ENCODE data around the gene PATJ. TPM values are rescaled to one million over a fixed set of nuclear protein-coding genes. Genes with fewer than 3 reads are reported as not detected.

The PATJ gene
- polyA plus RNA-seq, 1 experiment = 3.6 TPM

DNA sequence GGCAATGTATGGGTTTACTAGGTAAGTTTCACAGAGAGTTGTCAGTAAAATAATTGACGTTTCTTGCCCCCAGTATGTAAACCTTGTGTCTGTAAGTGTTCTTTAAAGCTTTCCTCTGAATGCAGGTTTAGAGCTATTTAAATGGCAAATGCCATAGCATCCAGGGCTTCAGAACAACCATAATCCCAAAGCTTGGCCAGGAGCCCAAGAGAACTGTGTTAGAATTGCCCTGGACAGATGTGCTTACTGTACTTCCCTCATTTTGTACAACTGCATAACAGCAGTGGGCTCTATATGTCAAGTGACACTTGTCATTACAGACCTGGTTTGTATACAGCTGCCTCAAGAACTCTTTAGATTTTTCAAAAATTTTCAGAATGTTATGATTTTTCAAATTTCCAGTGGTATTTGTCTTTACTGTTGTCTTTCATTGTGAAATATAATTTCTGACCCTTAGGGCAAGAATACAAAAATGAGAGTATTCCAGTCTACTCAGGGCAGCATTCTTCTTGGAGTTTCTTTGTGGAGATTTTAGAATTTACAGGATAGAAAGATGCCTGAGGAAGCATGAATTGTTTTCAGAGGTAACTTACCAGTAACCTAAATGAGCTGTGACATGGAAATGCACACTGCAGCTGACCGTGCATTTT is 315.5 kb downstream of the PATJ start:
- no peak for DNase-seq (ENCODE audit: low read depth, low spot score)
- Histone ChIP-seq H3K27ac (ENCODE audit: low read depth, low read length) (no peak overlapping the region), H3K4me3 (ENCODE audit: low read depth, low read length) (no peak overlapping the region), H3K9me3 (ENCODE audit: control insufficient read depth, insufficient read depth, low read length) (no peaks in the 10 kb centered on the region), H3K27me3 (ENCODE audit: control insufficient read depth, insufficient read depth, low read length) (no peaks in the 10 kb centered on the region)
- POLR2A ChIA-PET = no interaction called here
- TF ChIP-seq, protein P1, sequence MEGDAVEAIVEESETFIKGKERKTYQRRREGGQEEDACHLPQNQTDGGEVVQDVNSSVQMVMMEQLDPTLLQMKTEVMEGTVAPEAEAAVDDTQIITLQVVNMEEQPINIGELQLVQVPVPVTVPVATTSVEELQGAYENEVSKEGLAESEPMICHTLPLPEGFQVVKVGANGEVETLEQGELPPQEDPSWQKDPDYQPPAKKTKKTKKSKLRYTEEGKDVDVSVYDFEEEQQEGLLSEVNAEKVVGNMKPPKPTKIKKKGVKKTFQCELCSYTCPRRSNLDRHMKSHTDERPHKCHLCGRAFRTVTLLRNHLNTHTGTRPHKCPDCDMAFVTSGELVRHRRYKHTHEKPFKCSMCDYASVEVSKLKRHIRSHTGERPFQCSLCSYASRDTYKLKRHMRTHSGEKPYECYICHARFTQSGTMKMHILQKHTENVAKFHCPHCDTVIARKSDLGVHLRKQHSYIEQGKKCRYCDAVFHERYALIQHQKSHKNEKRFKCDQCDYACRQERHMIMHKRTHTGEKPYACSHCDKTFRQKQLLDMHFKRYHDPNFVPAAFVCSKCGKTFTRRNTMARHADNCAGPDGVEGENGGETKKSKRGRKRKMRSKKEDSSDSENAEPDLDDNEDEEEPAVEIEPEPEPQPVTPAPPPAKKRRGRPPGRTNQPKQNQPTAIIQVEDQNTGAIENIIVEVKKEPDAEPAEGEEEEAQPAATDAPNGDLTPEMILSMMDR (IDR thresholded peaks at IDR 0.05; ENCODE audit: low read depth, low read length) = no peak
- CTCF ChIA-PET = interaction anchor here (0.6 kb wide), 1 partner anchor 11 kb away, joined by 3 read pairs; no protein-coding TSS in a partner anchor

GRCh38 chr1:62058956-62059355 is 316.7 kb downstream of the PATJ start:
- no peak overlapping the region for H3K27ac ChIP-seq (ENCODE audit: low read depth, low read length)
- no peak for DNase-seq (ENCODE audit: low read depth, low spot score)
- H3K9me3 ChIP-seq (ENCODE audit: control insufficient read depth, insufficient read depth, low read length) = no peaks in the 10 kb centered on the region
- CTCF ChIA-PET = interaction anchor here (0.8 kb wide), 1 partner anchor 24 kb away, joined by 3 read pairs; no protein-coding TSS in a partner anchor
- POLR2A ChIA-PET = no interaction called here
- H3K4me3 ChIP-seq (ENCODE audit: low read depth, low read length) = no peak overlapping the region
- no peaks in the 10 kb centered on the region for H3K27me3 ChIP-seq (ENCODE audit: control insufficient read depth, insufficient read depth, low read length)
- TF ChIP-seq, protein P1 (IDR thresholded peaks at IDR 0.05; ENCODE audit: low read depth, low read length) = no peak

- ChIA-PET CTCF (no interaction called here), POLR2A (no interaction called here)
- DNase-seq (ENCODE audit: low read depth, low spot score) = no peak
- Histone ChIP-seq H3K9me3 (ENCODE audit: control insufficient read depth, insufficient read depth, low read length) (no peaks in the 10 kb centered on the region; the same call in 1 of the 2 replicates), H3K27me3 (ENCODE audit: control insufficient read depth, insufficient read depth, low read length) (no peaks in the 10 kb centered on the region), H3K27ac (ENCODE audit: low read depth, low read length) (no peak overlapping the region), H3K4me3 (ENCODE audit: low read depth, low read length) (no peak overlapping the region)
- TF ChIP-seq, protein P1 (IDR thresholded peaks at IDR 0.05; ENCODE audit: low read depth, low read length) = no peak
Measured at GRCh38 chr1:62062087-62062486, 319.8 kb downstream of the PATJ start.

GRCh38 chr1:62064829-62065407 is 322.6 kb downstream of the PATJ start:
- ChIA-PET POLR2A (no interaction called here), CTCF (interaction anchor here (2.8 kb wide), 1 partner anchor 18 kb away, joined by 18 read pairs; no protein-coding TSS in a partner anchor)
- Histone ChIP-seq H3K9me3 (ENCODE audit: control insufficient read depth, insufficient read depth, low read length) (no peaks in the 10 kb centered on the region; the same call in 1 of the 2 replicates), H3K27me3 (ENCODE audit: control insufficient read depth, insufficient read depth, low read length) (no peaks in the 10 kb centered on the region), H3K27ac (ENCODE audit: low read depth, low read length) (no peak overlapping the region), H3K4me3 (ENCODE audit: low read depth, low read length) (no peak overlapping the region)
- TF ChIP-seq, protein P1 (IDR thresholded peaks at IDR 0.05; ENCODE audit: low read depth, low read length) = no peak
- no peak for DNase-seq (ENCODE audit: low read depth, low spot score)

DNA sequence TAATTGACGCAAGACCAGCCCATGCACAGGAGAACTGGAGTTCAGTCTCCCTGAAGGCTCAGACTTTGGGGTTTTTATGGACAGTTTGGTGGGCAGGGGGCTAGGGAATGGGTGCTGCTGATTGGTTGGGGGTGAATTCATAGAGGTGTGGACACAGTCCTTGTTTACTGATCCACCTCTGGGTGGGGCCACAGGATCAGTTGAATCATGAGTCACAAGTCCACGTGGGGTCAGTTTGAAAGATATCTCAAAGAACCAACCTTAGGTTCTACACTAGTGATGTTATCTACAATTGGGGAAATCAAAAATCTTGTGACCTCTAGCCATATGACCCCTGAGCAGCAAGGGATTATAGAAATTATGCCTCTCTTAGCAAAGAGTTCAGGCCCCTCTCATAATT is 324.4 kb downstream of the PATJ start:
- ChIA-PET POLR2A (no interaction called here), CTCF (no interaction called here)
- TF ChIP-seq, protein P1 (IDR thresholded peaks at IDR 0.05; ENCODE audit: low read depth, low read length) = no peak
- H3K4me3 ChIP-seq (ENCODE audit: low read depth, low read length) = no peak overlapping the region
- no peak overlapping the region for H3K27ac ChIP-seq (ENCODE audit: low read depth, low read length)
- DNase-seq (ENCODE audit: low read depth, low spot score) = no peak
- H3K27me3 ChIP-seq (ENCODE audit: control insufficient read depth, insufficient read depth, low read length) = peaks cover 4% of the 10 kb centered on the region
- H3K9me3 ChIP-seq (ENCODE audit: control insufficient read depth, insufficient read depth, low read length) = no peaks in the 10 kb centered on the region; the same call in 1 of the 2 replicates
